Psoas muscle (tissue), 8 donors: ENCODE measurements around the gene HDDC3. TPM values are rescaled to one million over a fixed set of nuclear protein-coding genes. Genes with fewer than 3 reads are reported as not detected.

Experiments
- ATAC-seq, 4 donors: fragments of 200-7000 bp; cut with Tn5 transposase; one replicate each; pipeline ENCODE4 v1.9.1; 2020; ENCODE audit warnings: moderate library complexity in 3 of 4, mild to moderate bottlenecking in 2 of 4
- DNase-seq, 2 donors: peaks; one replicate each; pipeline ENCODE4 v3.0.0-alpha.2; 2020
- H3K27ac ChIP-seq: fragments of 200-600 bp; one replicate; pipeline ENCODE4 v1.8.0; 2022
- H3K27me3 ChIP-seq, 3 donors: fragments of 200-600 bp in 1 of 3; one replicate each; pipeline versions ENCODE4 v1.6.1 to v1.8.0; 2013 to 2022; ENCODE audit warnings: low read length in 2 of 3, mild to moderate bottlenecking in 2 of 3, moderate library complexity in 1 of 3; ENCODE audit not compliant: insufficient read depth in 3 of 3
- H3K36me3 ChIP-seq, 2 donors: fragments of 200-600 bp in 1 of 2; one replicate each; pipeline versions ENCODE4 v1.6.1 to v1.8.0; 2013 to 2022; ENCODE audit warnings: low read depth in 1 of 2, mild to moderate bottlenecking in 1 of 2, moderate library complexity in 1 of 2; ENCODE audit not compliant: insufficient read depth in 1 of 2
- H3K4me1 ChIP-seq: fragments of 200-600 bp; one replicate; pipeline ENCODE4 v1.8.0; 2022
- H3K4me3 ChIP-seq: fragments of 200-600 bp; one replicate; pipeline ENCODE4 v1.8.0; 2022; ENCODE audit warnings: mild to moderate bottlenecking
- H3K9me3 ChIP-seq: fragments of 200-600 bp; one replicate; pipeline ENCODE4 v1.8.0; 2022
- WGBS, 3 donors: extraction: QIAGEN DNeasy Blood & Tissue Kit; methylation state at CpG; one replicate each; pipeline versions ENCODE4 v1.1.6 to v1.1.7; 2013; 5-methylcytosine and 5-hydroxymethylcytosine counted together
- intact Hi-C, 2 donors: fragments of 100-400 bp; cut with DNase I; formaldehyde crosslinking; loops; one replicate each; pipeline versions ENCODE4 v1.11.0 to v1.14.2; 2022
- long read RNA-seq, 2 donors: library from polyadenylated mRNA; unstranded; transcript quantifications; one replicate each; pipeline ENCODE4 v2.0.0, GENCODE V29; 2021
- polyA plus RNA-seq, 3 donors: library from polyadenylated mRNA; stranded (reverse); fragments of 200-250 nt; gene quantifications; one replicate each; pipeline ENCODE4 v1.2.3, GENCODE V29; 2013
- total RNA-seq, 4 donors: library from RNA; stranded (reverse); fragmentation: NEBNext Ultra II Directional in 2 of 4; extraction: Animal tissue kit (Norgen Biotek cat#: 25700) in 2 of 4; gene quantifications; one replicate each; pipeline versions ENCODE4 v1.2.1 to v1.2.4, GENCODE V29; 2021 to 2023
- TF ChIP-seq, protein P1 (sequence below): fragments of 200-600 bp; IDR thresholded peaks from one replicate; pipeline ENCODE4 v1.8.0; 2022; ENCODE audit warnings: antibody characterized with exemption
- donor health status: healthy with polysubstance abuse.
- donor health status: DM: no; HTN: no; CAD: no; lungs with moderate emphysema.
- donor health status: Bipolar disorder and iron deficiency.
- donor health status: healthy.
- donor health status: DM: yes; HTN: yes; CAD: no.
- donor health status: DM: no; HTN: no; CAD: no.
- donor health status: DM: no; HTN: no; CAD: no.
- donor health status: DM: yes; HTN: yes; CAD: no.

The HDDC3 gene, protein sequence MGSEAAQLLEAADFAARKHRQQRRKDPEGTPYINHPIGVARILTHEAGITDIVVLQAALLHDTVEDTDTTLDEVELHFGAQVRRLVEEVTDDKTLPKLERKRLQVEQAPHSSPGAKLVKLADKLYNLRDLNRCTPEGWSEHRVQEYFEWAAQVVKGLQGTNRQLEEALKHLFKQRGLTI
- 10 to 100 TPM in 3 of 4 donors, 1 to 10 TPM in 1; 9.9 to 25.5 (median 12.9) TPM for total RNA-seq
- 10 to 100 TPM in 2 of 3 donors, 1 to 10 TPM in 1; 7.2 to 23.9 (median 14.0) TPM for polyA plus RNA-seq
- long read RNA-seq, donor 1, partial matches to known transcripts, result 0 of 2 reads
- long read RNA-seq, donor 1, other reads (novel, unspliced or antisense), result 0 of 2 reads
- long read RNA-seq, donor 2, full-length matches to known transcripts, result 19 of 21 reads
- long read RNA-seq, donor 2, partial matches to known transcripts, result 0 of 21 reads
- long read RNA-seq, donor 2, other reads (novel, unspliced or antisense), result 2 of 21 reads

DNA sequence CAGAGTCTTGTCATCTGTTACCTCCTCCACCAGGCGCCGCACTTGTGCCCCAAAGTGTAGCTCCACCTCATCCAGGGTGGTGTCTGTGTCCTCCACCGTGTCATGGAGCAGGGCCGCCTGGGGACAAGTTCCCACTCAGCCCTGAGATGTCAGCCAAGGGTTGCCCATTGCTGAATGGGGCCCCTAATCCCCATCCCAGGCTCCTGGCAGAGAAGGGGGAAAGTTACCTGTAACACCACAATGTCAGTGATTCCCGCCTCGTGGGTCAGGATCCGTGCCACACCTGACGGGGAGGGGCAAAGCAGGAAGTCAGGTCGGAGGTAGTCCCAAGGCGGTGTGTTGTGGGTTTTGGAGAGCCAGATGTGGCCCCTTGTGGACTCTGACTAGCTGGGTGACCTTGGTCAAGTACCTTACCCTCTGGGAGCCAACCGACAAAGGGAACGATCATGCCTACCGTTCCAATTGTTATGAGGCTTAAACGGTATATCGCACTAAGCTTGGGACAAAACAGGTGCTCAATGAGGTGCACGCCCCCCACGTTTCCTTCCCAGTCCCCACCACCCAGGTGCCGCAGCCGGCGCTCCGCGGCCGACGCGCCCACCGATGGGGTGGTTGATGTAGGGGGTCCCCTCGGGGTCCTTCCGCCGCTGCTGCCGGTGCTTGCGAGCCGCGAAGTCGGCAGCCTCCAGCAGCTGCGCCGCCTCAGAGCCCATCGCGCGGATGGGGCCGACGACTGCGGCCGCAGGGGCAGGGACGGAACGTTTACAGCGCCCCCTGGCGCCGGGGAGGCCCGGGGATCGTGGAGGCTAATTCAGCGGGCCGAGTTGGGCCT lies at the start of gene HDDC3:
Gene HDDC3 (minus strand): TSS at position 722 of the 832 bp plus-strand sequence. CDS start 9 bp downstream, at position 713.
- ATAC-seq (peak; percentile 65 to 72 (median 70)), DNase-seq (peak; percentile 95)
- peak within 1 kb of the TSS; percentile 95 for H3K27ac ChIP-seq
- peaks cover 0 to 7% of the 10 kb centered on the region in 2 donors for H3K36me3 ChIP-seq
- WGBS, 3 donors, result 1 to 2% (median 2%) methylated on average over 52 of the region's 52 CpGs
- no peaks in the 10 kb centered on the region for H3K9me3 ChIP-seq
- intact Hi-C loops, result loop anchor here (1.0 to 2.0 kb wide), 3 partner anchors 29 to 283 kb away; partner anchors contain the start of gene MAN2A2 (in 1 of the 2)
- TF ChIP-seq, protein P1, sequence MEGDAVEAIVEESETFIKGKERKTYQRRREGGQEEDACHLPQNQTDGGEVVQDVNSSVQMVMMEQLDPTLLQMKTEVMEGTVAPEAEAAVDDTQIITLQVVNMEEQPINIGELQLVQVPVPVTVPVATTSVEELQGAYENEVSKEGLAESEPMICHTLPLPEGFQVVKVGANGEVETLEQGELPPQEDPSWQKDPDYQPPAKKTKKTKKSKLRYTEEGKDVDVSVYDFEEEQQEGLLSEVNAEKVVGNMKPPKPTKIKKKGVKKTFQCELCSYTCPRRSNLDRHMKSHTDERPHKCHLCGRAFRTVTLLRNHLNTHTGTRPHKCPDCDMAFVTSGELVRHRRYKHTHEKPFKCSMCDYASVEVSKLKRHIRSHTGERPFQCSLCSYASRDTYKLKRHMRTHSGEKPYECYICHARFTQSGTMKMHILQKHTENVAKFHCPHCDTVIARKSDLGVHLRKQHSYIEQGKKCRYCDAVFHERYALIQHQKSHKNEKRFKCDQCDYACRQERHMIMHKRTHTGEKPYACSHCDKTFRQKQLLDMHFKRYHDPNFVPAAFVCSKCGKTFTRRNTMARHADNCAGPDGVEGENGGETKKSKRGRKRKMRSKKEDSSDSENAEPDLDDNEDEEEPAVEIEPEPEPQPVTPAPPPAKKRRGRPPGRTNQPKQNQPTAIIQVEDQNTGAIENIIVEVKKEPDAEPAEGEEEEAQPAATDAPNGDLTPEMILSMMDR, result peak; percentile 94
- peak within 1 kb of the TSS; percentile 95 for H3K4me3 ChIP-seq
- H3K27me3 ChIP-seq, result no peaks in the 10 kb centered on the region
- H3K4me1 ChIP-seq, result peaks cover 40% of the 10 kb centered on the region

DNA sequence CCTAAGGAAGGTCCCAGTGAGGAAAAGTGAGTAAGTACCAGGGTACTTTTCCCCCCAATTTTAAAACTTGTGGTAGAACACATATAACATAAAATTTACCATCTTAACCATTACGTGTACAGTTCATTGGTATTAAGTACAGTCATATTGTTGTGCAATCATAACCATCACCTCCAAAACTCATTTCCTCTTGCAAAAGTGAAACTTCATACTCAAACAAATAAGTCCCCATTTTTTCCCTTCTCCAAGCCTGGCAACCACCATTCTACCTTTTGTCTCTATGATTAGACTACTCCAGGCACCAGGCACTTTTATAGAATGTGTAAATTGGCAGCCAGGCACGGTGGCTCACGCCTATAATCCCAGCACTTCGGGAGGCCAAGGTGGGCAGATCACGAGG lies 49.8 kb upstream of the HDDC3 start:
- Histone ChIP-seq H3K27me3 (no peaks in the 10 kb centered on the region), H3K36me3 (peaks cover 0 to 7% of the 10 kb centered on the region in 2 donors)
- WGBS, 3 donors, result 91 to 93% (median 92%) methylated on average over 5 of the region's 5 CpGs

DNA sequence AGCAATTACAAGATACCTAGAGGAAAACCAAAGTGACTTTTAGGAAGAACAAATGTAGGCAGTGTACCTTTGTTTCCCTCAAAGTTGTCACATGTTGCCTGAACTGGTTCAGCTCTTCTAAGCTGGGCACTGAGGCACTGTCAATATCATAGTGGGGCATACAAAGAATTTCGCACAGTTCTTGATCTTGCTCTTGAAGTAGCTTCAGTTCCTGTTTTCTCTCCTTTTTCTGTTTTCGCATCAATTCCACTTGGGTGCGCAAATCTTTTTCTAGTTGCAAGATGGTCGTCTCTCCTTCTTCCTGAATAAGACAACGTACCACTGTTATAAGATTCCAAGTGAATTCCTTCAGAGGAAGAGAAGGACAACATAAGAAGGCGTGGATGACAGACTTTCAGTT lies 49.3 kb upstream of the HDDC3 start:
- 94 to 96% (median 96%) methylated on average over 6 of the region's 6 CpGs for WGBS, 3 donors
- Histone ChIP-seq H3K9me3 (no peaks in the 10 kb centered on the region), H3K36me3 (peaks cover 0 to 7% of the 10 kb centered on the region in 2 donors), H3K27me3 (no peaks in the 10 kb centered on the region), H3K4me3 (no peak overlapping the region), H3K4me1 (no peaks in the 10 kb centered on the region), H3K27ac (no peak overlapping the region)
- TF ChIP-seq, protein P1, result no peak
- DNase-seq, result no peak
- no peak for ATAC-seq
- intact Hi-C loops, result no loop called here

More for the DNA sequence above, 49.8 kb upstream of the HDDC3 start:
- intact Hi-C loops, result no loop called here
- ATAC-seq, result no peak
- H3K4me3 ChIP-seq, result no peak overlapping the region
- H3K9me3 ChIP-seq, result no peaks in the 10 kb centered on the region
- TF ChIP-seq, protein P1, result no peak
- no peak overlapping the region for H3K27ac ChIP-seq
- H3K4me1 ChIP-seq, result no peaks in the 10 kb centered on the region
- no peak for DNase-seq

DNA sequence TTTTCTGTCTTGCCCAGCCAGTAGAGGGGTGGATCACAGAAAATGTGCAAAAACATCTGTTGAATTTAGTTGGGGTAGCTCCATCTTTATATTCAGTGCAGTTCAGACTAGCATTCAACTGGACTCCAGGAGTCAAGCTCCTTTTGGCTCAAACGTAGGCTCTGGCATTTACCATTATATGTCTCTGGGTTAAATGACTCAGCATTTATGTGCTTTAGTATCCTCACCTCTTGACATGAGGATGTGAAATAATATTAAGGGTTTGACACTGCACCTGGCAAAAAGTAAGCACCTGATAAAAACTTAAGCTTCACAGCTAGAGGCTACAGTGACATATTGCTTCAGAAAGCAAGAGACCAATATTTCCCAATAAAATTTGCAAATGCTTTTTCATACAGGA lies 47.2 kb upstream of the HDDC3 start:
- Histone ChIP-seq H3K36me3 (peaks cover 0 to 7% of the 10 kb centered on the region in 2 donors), H3K9me3 (no peaks in the 10 kb centered on the region), H3K4me1 (no peaks in the 10 kb centered on the region), H3K27me3 (no peaks in the 10 kb centered on the region), H3K27ac (no peak overlapping the region), H3K4me3 (no peak overlapping the region)
- intact Hi-C loops, result no loop called here
- DNase-seq (no peak), ATAC-seq (no peak)
- WGBS, 3 donors, result 30 to 59% (median 35%) methylated on average over 1 of the region's 1 CpG
- TF ChIP-seq, protein P1, result no peak
